HTERT RPE-1 (cell line): ENCODE measurements around the gene TIMM23.
"Not testable (repeated sequence)": the region's sequence is repeated elsewhere in the genome, so short reads cannot be mapped to it uniquely, and the experiment has no call there.

Source experiments
- in situ Hi-C: fragments of 300-500 bp; cut with MboI; formaldehyde crosslinking; loops from 4 replicates; pipeline ENCODE4 v1.14.3; 2020; ENCODE audit warnings: low sequenced_read_pairs

The TIMM23 gene

GRCh38 chr10:45985590-45985989, 13.3 kb downstream of the TIMM23 start:
- in situ Hi-C loops = not testable (repeated sequence)

GRCh38 chr10:45997557-45997956, 25.3 kb downstream of the TIMM23 start:
- in situ Hi-C loops = no loop called here

- in situ Hi-C loops = no loop called here
Measured at GRCh38 chr10:45997994-45998763, 25.9 kb downstream of the TIMM23 start.

GRCh38 chr10:45999955-46000354, 27.7 kb downstream of the TIMM23 start:
- in situ Hi-C loops = not testable (repeated sequence)

GRCh38 chr10:46000538-46000937, 28.2 kb downstream of the TIMM23 start:
- in situ Hi-C loops = no loop called here

GRCh38 chr10:46001187-46001756, 29.0 kb downstream of the TIMM23 start:
- in situ Hi-C loops = no loop called here

- in situ Hi-C loops = not testable (repeated sequence)
Measured at GRCh38 chr10:46002189-46002687, 29.9 kb downstream of the TIMM23 start.

GRCh38 chr10:46002916-46003693, 30.8 kb downstream of the TIMM23 start:
- in situ Hi-C loops = no loop called here

- in situ Hi-C loops = no loop called here
Measured at GRCh38 chr10:46004963-46005362, 32.7 kb downstream of the TIMM23 start.

GRCh38 chr10:46005383-46005782, 33.1 kb downstream of the TIMM23 start:
- in situ Hi-C loops = no loop called here

GRCh38 chr10:46006219-46006618, 33.9 kb downstream of the TIMM23 start:
- in situ Hi-C loops = no loop called here

GRCh38 chr10:46012746-46013145, 40.5 kb downstream of the TIMM23 start:
- in situ Hi-C loops = no loop called here

- in situ Hi-C loops = no loop called here
Measured at GRCh38 chr10:46014206-46014605, 41.9 kb downstream of the TIMM23 start.

- in situ Hi-C loops = no loop called here
Measured at GRCh38 chr10:46014683-46015405, 42.6 kb downstream of the TIMM23 start.

GRCh38 chr10:46016190-46016589, 43.9 kb downstream of the TIMM23 start:
- in situ Hi-C loops = no loop called here

- in situ Hi-C loops = no loop called here
Measured at GRCh38 chr10:46016811-46017210, 44.5 kb downstream of the TIMM23 start.

- in situ Hi-C loops = no loop called here
Measured at GRCh38 chr10:46017733-46018132, 45.4 kb downstream of the TIMM23 start.

- in situ Hi-C loops = no loop called here
Measured at GRCh38 chr10:46018453-46019176, 46.3 kb downstream of the TIMM23 start.

GRCh38 chr10:46019177-46019528, 46.9 kb downstream of the TIMM23 start:
- in situ Hi-C loops = no loop called here

GRCh38 chr10:46019569-46020343, 47.5 kb downstream of the TIMM23 start:
- in situ Hi-C loops = no loop called here
